HEK293 (cell line): ENCODE data around the gene SBF2.

Experiments
- CTCF ChIA-PET: fragments of 350-600 bp; formaldehyde crosslinking; extraction: SDS; loops from one replicate; lab custom pipeline; 2021; ENCODE audit warnings: antibody characterized with exemption; lab: Yijun Ruan, JAX
- POLR2A ChIA-PET: fragments of 300-600 bp; formaldehyde crosslinking; extraction: SDS; loops from one replicate; lab custom pipeline; 2020; ENCODE audit warnings: antibody characterized with exemption, inconsistent platforms; lab: Yijun Ruan, JAX
- H3K27ac ChIP-seq: fragments of 200-500 bp; sonication (Bioruptor generic); 2 replicates; pipeline ENCODE4 v1.5.1; 2014; ENCODE audit warnings: low read depth, low read length, control low read depth, inconsistent platforms; ENCODE audit errors: extremely low read depth
- H3K36me3 ChIP-seq, 2 experiments: fragments of 200-500 bp in 1 of 2; sonication (Bioruptor generic) in 1 of 2; 1 replicate in 1 of 2; 2 replicates in 1 of 2; pipeline ENCODE4 v1.5.1; 2014 to 2017; ENCODE audit warnings: inconsistent platforms in 2 of 2, low read length in 2 of 2; ENCODE audit not compliant: control insufficient read depth in 2 of 2, insufficient read depth in 1 of 2
- H3K4me1 ChIP-seq: fragments of 200-500 bp; sonication (Bioruptor generic); 2 replicates; pipeline ENCODE4 v1.5.1; 2014; ENCODE audit warnings: mild to moderate bottlenecking, low read length, inconsistent platforms; ENCODE audit not compliant: control insufficient read depth, insufficient read depth
- H3K4me3 ChIP-seq: 2 replicates; pipeline ENCODE4 v1.5.1; 2011; ENCODE audit warnings: low read depth, mild to moderate bottlenecking, control low read depth, low read length, moderate library complexity
- H3K9me3 ChIP-seq: fragments of 200-500 bp; sonication (Bioruptor generic); 2 replicates; pipeline ENCODE4 v1.5.1; 2014; ENCODE audit warnings: low read depth, low read length, inconsistent platforms; ENCODE audit not compliant: control insufficient read depth, insufficient read depth
- GLI2 ChIP-seq: fragments of 450-650 bp; formaldehyde crosslinking; IDR thresholded peaks from 2 replicates; pipeline ENCODE4; 2017; ENCODE audit warnings: missing biosample characterization, missing genetic modification characterization, low read depth, borderline replicate concordance
- KLF9 ChIP-seq: fragments of 450-650 bp; formaldehyde crosslinking; IDR thresholded peaks from 2 replicates; pipeline ENCODE4 v1.5.1; 2016; ENCODE audit warnings: missing biosample characterization, missing genetic modification characterization, low read depth
- ZIC2 ChIP-seq: fragments of 450-650 bp; formaldehyde crosslinking; IDR thresholded peaks from 2 replicates; pipeline ENCODE4 v1.5.1; 2016; ENCODE audit warnings: missing biosample characterization, missing genetic modification characterization
- ZNF10 ChIP-seq: fragments of 450-650 bp; formaldehyde crosslinking; IDR thresholded peaks from 2 replicates; pipeline ENCODE4 v1.5.1; 2017; ENCODE audit warnings: missing biosample characterization, missing genetic modification characterization
- ZNF146 ChIP-seq: fragments of 450-650 bp; formaldehyde crosslinking; IDR thresholded peaks from 2 replicates; pipeline ENCODE4 v1.5.1; 2016; ENCODE audit warnings: missing biosample characterization, missing genetic modification characterization
- ZNF174 ChIP-seq: fragments of 450-650 bp; formaldehyde crosslinking; IDR thresholded peaks from 2 replicates; pipeline ENCODE4 v1.5.0; 2017; ENCODE audit warnings: missing biosample characterization, mild to moderate bottlenecking, missing genetic modification characterization
- ZNF2 ChIP-seq: fragments of 450-650 bp; formaldehyde crosslinking; IDR thresholded peaks from 2 replicates; pipeline ENCODE4 v1.5.1; 2016; ENCODE audit warnings: missing biosample characterization, missing genetic modification characterization
- ZNF24 ChIP-seq: fragments of 450-650 bp; formaldehyde crosslinking; IDR thresholded peaks from 2 replicates; pipeline ENCODE4 v1.5.1; 2016; ENCODE audit warnings: missing biosample characterization, missing genetic modification characterization
- ZNF292 ChIP-seq: fragments of 450-650 bp; formaldehyde crosslinking; IDR thresholded peaks from 2 replicates; pipeline ENCODE4 v1.5.1; 2016; ENCODE audit warnings: low read depth, missing biosample characterization, missing genetic modification characterization, borderline replicate concordance
- ZNF433 ChIP-seq: fragments of 450-650 bp; formaldehyde crosslinking; IDR thresholded peaks from 2 replicates; pipeline ENCODE4 v1.5.1; 2016; ENCODE audit warnings: missing biosample characterization, missing genetic modification characterization, low read depth
- ZNF514 ChIP-seq: fragments of 450-650 bp; formaldehyde crosslinking; IDR thresholded peaks from 2 replicates; pipeline ENCODE4 v1.5.1; 2016; ENCODE audit warnings: missing biosample characterization, missing genetic modification characterization
- ZNF530 ChIP-seq: fragments of 450-650 bp; formaldehyde crosslinking; IDR thresholded peaks from 2 replicates; pipeline ENCODE4 v1.5.1; 2016; ENCODE audit warnings: low read depth, missing biosample characterization, missing genetic modification characterization
- ZNF626 ChIP-seq: fragments of 450-650 bp; sonication (Bioruptor Pico); formaldehyde crosslinking; IDR thresholded peaks from 2 replicates; pipeline ENCODE4 v1.5.1; 2018; ENCODE audit warnings: missing biosample characterization, missing genetic modification characterization, inconsistent platforms
- ZNF629 ChIP-seq: fragments of 450-650 bp; formaldehyde crosslinking; IDR thresholded peaks from 2 replicates; pipeline ENCODE4 v1.5.1; 2017; ENCODE audit warnings: missing biosample characterization, missing genetic modification characterization
- ZNF76 ChIP-seq: fragments of 450-650 bp; formaldehyde crosslinking; IDR thresholded peaks from 2 replicates; pipeline ENCODE4; 2016; ENCODE audit warnings: low read depth, missing biosample characterization, missing genetic modification characterization, borderline replicate concordance
- ZNF792 ChIP-seq: fragments of 450-650 bp; formaldehyde crosslinking; IDR thresholded peaks from 2 replicates; pipeline ENCODE4 v1.5.1; 2016; ENCODE audit warnings: missing biosample characterization, missing genetic modification characterization
- ZNF843 ChIP-seq: fragments of 450-650 bp; formaldehyde crosslinking; IDR thresholded peaks from 2 replicates; pipeline ENCODE4 v1.5.1; 2016; ENCODE audit warnings: missing biosample characterization, missing genetic modification characterization
- TF ChIP-seq, protein P1 (sequence below): fragments of 450-650 bp; IDR thresholded peaks from 2 replicates; pipeline ENCODE4 v1.5.1; 2018; ENCODE audit warnings: missing biosample characterization, mild to moderate bottlenecking, missing genetic modification characterization
- TF ChIP-seq, protein P2 (sequence below): sonication (generic); formaldehyde crosslinking; IDR thresholded peaks from 2 replicates; pipeline ENCODE4 v1.8.1; 2022; ENCODE audit warnings: mild to moderate bottlenecking, moderate library complexity, missing genetic modification reagents

Gene SBF2

DNA sequence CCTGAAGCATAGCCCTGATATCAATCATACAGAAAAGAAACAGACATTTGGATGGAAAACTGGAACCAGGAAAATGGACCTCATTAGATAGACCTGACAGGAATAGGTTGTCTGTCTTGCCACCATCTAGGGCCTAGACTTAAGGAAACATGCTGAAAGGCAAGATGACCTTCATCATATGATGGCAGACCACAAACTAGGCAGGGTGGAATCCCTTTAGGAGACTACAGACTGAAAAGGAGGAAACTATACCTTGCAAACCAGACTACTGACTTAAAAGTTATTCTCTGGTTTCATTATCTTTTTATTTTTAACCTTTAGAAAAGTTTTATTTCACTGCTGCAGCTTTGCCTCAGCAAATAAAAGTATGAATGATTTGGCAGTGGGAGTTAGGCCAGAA, 20.3 kb downstream of the SBF2 start (continued):
- TF ChIP-seq, protein P1, sequence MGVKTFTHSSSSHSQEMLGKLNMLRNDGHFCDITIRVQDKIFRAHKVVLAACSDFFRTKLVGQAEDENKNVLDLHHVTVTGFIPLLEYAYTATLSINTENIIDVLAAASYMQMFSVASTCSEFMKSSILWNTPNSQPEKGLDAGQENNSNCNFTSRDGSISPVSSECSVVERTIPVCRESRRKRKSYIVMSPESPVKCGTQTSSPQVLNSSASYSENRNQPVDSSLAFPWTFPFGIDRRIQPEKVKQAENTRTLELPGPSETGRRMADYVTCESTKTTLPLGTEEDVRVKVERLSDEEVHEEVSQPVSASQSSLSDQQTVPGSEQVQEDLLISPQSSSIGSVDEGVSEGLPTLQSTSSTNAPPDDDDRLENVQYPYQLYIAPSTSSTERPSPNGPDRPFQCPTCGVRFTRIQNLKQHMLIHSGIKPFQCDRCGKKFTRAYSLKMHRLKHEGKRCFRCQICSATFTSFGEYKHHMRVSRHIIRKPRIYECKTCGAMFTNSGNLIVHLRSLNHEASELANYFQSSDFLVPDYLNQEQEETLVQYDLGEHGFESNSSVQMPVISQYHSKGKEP (tag by site-specific recombination), result no peak
- no peak for TF ChIP-seq ZNF514
- TF ChIP-seq ZNF292 (tag by site-specific recombination), result no peak

DNA sequence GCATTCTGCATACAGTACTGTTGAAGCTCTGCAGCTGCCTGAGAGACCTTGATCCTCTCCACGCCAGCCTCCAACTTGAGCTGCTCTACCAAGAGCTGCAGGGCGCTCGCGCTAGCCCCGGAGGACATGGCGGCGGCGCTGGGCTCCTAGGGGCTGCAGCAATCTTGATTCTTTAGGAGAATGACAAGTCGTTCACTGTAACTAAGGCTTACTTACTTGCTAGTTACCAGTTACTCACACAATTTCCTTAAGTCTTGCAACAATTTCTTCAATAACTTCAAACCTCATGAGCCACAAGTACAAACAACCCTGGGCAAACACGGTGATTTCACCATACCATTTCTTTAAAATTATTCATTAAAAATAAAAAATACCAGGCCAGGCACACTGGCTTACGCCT, 21.9 kb downstream of the SBF2 start:
- H3K4me1 ChIP-seq, result no peaks in the 10 kb centered on the region
- TF ChIP-seq ZNF626 (tag by site-specific recombination), result no peak
- no peak for TF ChIP-seq ZNF10 (tag by site-specific recombination)
- TF ChIP-seq GLI2 (tag by site-specific recombination), result no peak
- no peak for TF ChIP-seq ZNF76 (tag by site-specific recombination)
- no peak for TF ChIP-seq ZNF174
- no peak for TF ChIP-seq ZNF843 (tag by site-specific recombination)
- TF ChIP-seq ZNF2, result no peak
- TF ChIP-seq ZNF24, result no peak
- no peaks in the 10 kb centered on the region for H3K36me3 ChIP-seq
- POLR2A ChIA-PET, result no interaction called here
- no peak overlapping the region for H3K27ac ChIP-seq
- H3K4me3 ChIP-seq, result no peak overlapping the region
- no peaks in the 10 kb centered on the region for H3K9me3 ChIP-seq
- CTCF ChIA-PET, result no interaction called here

DNA sequence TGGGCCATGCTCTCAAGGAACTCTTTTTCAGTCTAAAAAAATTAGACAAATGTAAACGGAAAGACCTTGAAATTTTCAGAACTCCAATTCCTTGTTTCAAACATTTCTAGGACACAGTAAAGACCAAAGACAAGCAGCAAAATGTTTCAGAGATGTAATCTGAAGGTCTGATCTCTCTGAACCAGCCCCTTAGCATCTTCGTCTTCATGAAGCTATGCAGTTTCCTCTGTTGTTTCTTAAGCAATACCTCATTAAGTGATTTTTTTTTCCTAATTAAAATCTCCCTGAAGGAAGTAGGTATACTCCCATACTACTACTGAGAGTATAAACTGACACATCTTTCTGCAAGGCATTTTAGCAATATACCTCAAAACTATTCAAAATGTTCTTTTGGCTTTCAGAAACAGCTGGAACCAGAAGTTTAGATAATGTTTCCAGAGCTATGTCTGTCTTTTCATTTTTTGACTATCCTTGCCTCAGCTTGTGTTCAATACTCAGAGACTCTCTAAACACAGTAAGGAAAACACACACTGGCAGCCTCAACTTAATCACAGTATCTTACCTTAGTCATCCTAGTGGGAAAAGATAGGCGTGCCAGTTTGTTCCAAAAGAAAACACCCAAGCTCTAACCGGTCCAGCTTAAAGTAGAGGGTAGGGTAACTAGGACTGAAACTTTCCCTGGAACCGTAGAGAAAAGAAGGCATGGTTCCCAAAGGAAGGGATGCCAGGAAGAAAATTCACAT, 25.1 kb downstream of the SBF2 start:
- TF ChIP-seq ZIC2 (no peak), ZNF433 (tag by site-specific recombination) (no peak), ZNF629 (tag by site-specific recombination) (no peak), ZNF146 (tag by site-specific recombination) (no peak), ZNF792 (tag by site-specific recombination) (no peak), KLF9 (tag by site-specific recombination) (no peak), ZNF10 (tag by site-specific recombination) (no peak), ZNF530 (tag by site-specific recombination) (no peak)
- TF ChIP-seq, protein P2, sequence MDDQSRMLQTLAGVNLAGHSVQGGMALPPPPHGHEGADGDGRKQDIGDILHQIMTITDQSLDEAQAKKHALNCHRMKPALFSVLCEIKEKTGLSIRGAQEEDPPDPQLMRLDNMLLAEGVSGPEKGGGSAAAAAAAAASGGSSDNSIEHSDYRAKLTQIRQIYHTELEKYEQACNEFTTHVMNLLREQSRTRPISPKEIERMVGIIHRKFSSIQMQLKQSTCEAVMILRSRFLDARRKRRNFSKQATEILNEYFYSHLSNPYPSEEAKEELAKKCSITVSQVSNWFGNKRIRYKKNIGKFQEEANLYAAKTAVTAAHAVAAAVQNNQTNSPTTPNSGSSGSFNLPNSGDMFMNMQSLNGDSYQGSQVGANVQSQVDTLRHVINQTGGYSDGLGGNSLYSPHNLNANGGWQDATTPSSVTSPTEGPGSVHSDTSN (CRISPR knock-in tag), result no peak
- Histone ChIP-seq H3K36me3 (no peaks in the 10 kb centered on the region), H3K27ac (no peak overlapping the region), H3K4me1 (no peaks in the 10 kb centered on the region), H3K4me3 (no peak overlapping the region), H3K9me3 (no peaks in the 10 kb centered on the region)
- POLR2A ChIA-PET, result interaction anchor here (1.3 kb wide), 1 partner anchor 37 kb away, joined by 4 read pairs; no protein-coding TSS in a partner anchor
- CTCF ChIA-PET, result interaction anchor here (0.7 kb wide), 1 partner anchor 98 kb away, joined by 3 read pairs; no protein-coding TSS in a partner anchor
